ENCODE measurements around the gene YIPF7.

DNA sequence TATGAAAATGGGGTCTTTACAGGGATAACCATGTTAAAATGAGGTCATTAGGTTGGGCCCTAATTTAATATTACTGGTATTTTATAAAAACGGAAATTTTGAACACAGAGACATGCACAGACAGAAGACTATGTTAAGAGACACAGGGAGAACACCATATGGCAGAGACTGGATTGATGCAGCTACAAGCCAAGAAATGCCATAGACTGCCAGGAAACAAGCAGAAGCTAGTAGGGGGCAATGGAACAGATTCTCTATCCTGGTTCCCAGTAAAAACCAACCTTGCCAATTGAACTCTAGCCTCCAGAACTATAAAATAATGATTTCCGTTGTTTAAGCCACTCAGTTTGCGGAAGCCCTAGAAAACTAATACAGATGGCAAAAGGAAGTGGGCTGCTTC lies 20.2 kb upstream of the YIPF7 start:
- TF ChIP-seq SREBF2 (IDR thresholded peaks at IDR 0.05) (no peak), POLR2A (IDR thresholded peaks at IDR 0.05; ENCODE audit: low read length) (no peak), RAD21 (conservative IDR thresholded peaks at IDR 0.05 in 1 of 2, IDR thresholded peaks at IDR 0.05 in 1 of 2) (no peak), MAFK (IDR thresholded peaks at IDR 0.05; ENCODE audit: partially characterized antibody) (no peak), RFX5 (IDR thresholded peaks at IDR 0.05) (no peak), EP300 (IDR thresholded peaks at IDR 0.05) (no peak), CEBPB (IDR thresholded peaks at IDR 0.05) (no peak), MYC (IDR thresholded peaks at IDR 0.05; ENCODE audit: borderline replicate concordance, low read length) (no peak), JUN (IDR thresholded peaks at IDR 0.05) (no peak)
- TF ChIP-seq, protein P1, sequence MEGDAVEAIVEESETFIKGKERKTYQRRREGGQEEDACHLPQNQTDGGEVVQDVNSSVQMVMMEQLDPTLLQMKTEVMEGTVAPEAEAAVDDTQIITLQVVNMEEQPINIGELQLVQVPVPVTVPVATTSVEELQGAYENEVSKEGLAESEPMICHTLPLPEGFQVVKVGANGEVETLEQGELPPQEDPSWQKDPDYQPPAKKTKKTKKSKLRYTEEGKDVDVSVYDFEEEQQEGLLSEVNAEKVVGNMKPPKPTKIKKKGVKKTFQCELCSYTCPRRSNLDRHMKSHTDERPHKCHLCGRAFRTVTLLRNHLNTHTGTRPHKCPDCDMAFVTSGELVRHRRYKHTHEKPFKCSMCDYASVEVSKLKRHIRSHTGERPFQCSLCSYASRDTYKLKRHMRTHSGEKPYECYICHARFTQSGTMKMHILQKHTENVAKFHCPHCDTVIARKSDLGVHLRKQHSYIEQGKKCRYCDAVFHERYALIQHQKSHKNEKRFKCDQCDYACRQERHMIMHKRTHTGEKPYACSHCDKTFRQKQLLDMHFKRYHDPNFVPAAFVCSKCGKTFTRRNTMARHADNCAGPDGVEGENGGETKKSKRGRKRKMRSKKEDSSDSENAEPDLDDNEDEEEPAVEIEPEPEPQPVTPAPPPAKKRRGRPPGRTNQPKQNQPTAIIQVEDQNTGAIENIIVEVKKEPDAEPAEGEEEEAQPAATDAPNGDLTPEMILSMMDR (IDR thresholded peaks at IDR 0.05): no peak
- TF ChIP-seq, protein P2, sequence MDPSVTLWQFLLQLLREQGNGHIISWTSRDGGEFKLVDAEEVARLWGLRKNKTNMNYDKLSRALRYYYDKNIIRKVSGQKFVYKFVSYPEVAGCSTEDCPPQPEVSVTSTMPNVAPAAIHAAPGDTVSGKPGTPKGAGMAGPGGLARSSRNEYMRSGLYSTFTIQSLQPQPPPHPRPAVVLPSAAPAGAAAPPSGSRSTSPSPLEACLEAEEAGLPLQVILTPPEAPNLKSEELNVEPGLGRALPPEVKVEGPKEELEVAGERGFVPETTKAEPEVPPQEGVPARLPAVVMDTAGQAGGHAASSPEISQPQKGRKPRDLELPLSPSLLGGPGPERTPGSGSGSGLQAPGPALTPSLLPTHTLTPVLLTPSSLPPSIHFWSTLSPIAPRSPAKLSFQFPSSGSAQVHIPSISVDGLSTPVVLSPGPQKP (IDR thresholded peaks at IDR 0.05; ENCODE audit: low read depth, low read length): no peak
- TF ChIP-seq, protein P3, sequence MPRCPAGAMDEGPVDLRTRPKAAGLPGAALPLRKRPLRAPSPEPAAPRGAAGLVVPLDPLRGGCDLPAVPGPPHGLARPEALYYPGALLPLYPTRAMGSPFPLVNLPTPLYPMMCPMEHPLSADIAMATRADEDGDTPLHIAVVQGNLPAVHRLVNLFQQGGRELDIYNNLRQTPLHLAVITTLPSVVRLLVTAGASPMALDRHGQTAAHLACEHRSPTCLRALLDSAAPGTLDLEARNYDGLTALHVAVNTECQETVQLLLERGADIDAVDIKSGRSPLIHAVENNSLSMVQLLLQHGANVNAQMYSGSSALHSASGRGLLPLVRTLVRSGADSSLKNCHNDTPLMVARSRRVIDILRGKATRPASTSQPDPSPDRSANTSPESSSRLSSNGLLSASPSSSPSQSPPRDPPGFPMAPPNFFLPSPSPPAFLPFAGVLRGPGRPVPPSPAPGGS (IDR thresholded peaks at IDR 0.05): no peak
- TF ChIP-seq, protein P4, sequence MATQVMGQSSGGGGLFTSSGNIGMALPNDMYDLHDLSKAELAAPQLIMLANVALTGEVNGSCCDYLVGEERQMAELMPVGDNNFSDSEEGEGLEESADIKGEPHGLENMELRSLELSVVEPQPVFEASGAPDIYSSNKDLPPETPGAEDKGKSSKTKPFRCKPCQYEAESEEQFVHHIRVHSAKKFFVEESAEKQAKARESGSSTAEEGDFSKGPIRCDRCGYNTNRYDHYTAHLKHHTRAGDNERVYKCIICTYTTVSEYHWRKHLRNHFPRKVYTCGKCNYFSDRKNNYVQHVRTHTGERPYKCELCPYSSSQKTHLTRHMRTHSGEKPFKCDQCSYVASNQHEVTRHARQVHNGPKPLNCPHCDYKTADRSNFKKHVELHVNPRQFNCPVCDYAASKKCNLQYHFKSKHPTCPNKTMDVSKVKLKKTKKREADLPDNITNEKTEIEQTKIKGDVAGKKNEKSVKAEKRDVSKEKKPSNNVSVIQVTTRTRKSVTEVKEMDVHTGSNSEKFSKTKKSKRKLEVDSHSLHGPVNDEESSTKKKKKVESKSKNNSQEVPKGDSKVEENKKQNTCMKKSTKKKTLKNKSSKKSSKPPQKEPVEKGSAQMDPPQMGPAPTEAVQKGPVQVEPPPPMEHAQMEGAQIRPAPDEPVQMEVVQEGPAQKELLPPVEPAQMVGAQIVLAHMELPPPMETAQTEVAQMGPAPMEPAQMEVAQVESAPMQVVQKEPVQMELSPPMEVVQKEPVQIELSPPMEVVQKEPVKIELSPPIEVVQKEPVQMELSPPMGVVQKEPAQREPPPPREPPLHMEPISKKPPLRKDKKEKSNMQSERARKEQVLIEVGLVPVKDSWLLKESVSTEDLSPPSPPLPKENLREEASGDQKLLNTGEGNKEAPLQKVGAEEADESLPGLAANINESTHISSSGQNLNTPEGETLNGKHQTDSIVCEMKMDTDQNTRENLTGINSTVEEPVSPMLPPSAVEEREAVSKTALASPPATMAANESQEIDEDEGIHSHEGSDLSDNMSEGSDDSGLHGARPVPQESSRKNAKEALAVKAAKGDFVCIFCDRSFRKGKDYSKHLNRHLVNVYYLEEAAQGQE (IDR thresholded peaks at IDR 0.05): no peak
